SK-N-DZ (cell line): ENCODE measurements around the gene HAUS1. TPM values are rescaled to one million over a fixed set of nuclear protein-coding genes. Genes with fewer than 3 reads are reported as not detected.
A peak's percentile ranks its signal among the peaks of the same experiment; 100 is the strongest.

Experiments used
- DNase-seq: peaks from one replicate; pipeline ENCODE4 v3.0.0-alpha.2; 2015; ENCODE audit warnings: low spot score
- polyA plus RNA-seq, 2 experiments: library from polyadenylated mRNA; depleted of rRNA; stranded (reverse); fragments of >200 nt; gene quantifications; 2 replicates each; pipeline ENCODE4 v1.2.3, GENCODE V29; 2014

The HAUS1 gene, protein sequence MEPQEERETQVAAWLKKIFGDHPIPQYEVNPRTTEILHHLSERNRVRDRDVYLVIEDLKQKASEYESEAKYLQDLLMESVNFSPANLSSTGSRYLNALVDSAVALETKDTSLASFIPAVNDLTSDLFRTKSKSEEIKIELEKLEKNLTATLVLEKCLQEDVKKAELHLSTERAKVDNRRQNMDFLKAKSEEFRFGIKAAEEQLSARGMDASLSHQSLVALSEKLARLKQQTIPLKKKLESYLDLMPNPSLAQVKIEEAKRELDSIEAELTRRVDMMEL
- polyA plus RNA-seq (2014; cell fraction: cytosol; rRNA removed), result 100 and 105 TPM in 2 replicates
- 67.4 and 82.3 TPM in 2 replicates for polyA plus RNA-seq (2014; cell fraction: nucleus; rRNA removed)

DNA sequence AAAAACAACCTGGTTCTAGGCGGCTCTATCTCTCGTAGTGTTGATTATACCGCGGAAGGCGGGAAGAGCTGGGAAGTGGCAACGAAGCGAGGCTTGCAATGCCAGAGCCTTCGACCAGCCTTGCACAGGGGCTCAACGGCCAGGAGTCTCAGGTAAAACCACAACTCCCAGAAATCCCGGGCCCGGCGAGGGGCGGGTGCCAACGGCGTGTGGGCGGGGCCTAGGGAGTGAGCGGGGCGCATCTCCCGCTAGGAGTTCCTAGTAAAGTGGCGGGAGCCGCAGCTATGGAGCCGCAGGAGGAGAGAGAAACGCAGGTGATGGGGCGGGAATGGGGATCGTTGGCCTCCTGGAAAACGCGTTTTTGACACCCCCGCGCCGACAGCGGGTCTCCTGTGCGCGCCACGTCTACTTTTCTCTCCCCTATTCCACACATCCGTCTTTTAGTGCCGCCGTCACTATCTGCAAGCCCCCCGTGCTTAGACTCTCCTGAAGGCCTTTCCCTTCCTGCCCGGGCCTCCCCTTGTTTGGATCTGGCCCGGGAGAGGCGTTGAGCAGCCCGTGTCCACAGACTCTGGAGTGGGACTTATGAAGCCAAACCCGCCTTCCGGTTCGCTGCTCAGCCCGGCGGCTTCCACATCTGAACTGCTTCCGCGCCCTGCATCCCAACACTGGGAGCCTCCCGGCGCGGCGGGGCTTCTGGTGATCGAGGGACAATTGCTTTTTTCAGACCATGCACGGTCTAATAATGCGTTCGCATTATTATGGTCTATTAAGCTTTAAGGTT, at the start of gene HAUS1:
Gene HAUS1 (plus strand): TSS at position 258 of the 784 bp plus-strand sequence. CDS start 27 bp downstream, at position 285.
- DNase-seq, result peak; percentile 91

GRCh38 chr18:46054956-46055837, 49.0 kb upstream of the HAUS1 start:
- no peak for DNase-seq

DNA sequence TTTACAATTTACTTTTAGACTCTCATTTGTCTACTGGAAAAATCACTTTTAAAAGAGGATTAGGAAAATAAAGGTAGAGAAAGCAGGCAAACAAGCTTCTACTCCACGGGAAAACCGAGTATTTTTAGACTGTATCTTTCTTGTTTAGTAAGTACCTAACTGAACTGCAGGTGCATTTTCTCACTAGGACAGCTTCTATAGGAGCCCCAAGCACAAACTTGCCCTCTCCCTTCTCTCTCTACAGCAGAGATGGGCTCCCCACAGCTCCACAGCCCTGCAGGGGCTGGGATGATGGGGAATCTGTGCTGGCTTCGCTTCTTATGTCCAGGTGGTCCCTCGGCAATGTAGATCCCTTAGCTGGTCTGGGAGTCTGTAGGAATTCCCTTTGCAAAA, 48.4 kb upstream of the HAUS1 start:
- no peak for DNase-seq

- DNase-seq, result no peak
These were observed 43.8 kb upstream of the HAUS1 start for GRCh38 chr18:46060359-46060841.

DNA sequence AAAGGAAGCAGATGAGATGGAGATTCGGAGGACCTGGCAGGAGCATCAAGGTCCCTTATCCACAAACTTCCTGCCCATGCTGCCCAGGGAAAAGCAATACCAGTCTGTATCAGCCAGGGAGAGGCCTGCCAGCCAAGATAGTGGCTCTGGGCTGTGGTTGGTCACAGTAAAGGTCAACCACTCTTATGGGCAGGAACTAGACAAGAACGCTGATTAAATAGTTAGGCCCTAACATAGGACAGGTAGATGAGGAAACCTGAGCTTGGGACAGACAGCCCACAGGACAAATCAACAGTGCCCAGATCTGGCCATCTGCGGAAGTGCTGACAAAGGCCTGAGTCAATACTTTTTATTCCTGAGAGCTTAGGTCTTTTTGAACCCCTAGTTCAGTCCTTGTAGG, 42.8 kb upstream of the HAUS1 start:
- DNase-seq, result no peak

DNA sequence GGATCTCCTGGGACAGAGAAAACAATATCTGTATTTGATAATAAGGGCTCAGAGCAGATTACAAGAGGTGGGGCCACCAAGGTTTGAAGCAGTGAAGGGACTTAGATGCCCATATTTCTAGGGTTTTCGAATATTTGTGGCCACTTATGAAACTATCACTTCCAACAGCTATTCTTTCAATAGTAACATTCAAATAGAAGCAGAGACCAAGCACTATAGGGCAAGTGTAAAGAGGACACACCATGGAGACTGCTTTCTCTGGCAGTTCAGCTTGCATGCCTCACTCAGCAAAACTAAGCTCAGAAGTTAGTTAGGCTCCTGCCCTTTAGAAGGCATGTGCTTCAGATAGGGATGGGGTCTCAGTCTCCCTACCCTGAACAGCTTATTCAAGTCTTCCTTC, 42.4 kb upstream of the HAUS1 start:
- no peak for DNase-seq

DNA sequence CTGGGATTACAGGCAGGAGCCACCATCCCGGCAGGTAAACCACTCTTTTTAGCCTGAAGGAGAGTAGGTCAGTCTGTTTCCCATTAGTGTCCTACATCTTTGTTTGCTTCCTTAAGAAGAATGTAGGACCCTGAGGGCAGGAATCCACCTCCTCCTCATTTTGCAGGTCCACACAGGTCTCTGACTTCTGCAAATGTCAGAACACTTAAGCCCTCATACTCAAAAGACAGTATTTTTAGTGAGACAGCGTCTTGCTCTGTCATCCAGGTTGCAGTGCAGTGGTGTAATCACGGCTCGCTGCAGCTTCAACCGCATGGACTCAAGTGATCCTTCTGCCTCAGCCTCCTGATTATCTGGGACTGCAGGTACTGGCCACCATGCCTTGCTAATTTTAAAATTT, 41.4 kb upstream of the HAUS1 start:
- no peak for DNase-seq

- DNase-seq, result no peak
These were observed 36.7 kb upstream of the HAUS1 start for GRCh38 chr18:46067438-46068007.

GRCh38 chr18:46068763-46069162, 35.4 kb upstream of the HAUS1 start:
- DNase-seq, result no peak

GRCh38 chr18:46069524-46069923, 34.7 kb upstream of the HAUS1 start:
- DNase-seq, result no peak

GRCh38 chr18:46070232-46070631, 34.0 kb upstream of the HAUS1 start:
- no peak for DNase-seq

- DNase-seq, result no peak
These were observed 33.2 kb upstream of the HAUS1 start for GRCh38 chr18:46070815-46071652.

DNA sequence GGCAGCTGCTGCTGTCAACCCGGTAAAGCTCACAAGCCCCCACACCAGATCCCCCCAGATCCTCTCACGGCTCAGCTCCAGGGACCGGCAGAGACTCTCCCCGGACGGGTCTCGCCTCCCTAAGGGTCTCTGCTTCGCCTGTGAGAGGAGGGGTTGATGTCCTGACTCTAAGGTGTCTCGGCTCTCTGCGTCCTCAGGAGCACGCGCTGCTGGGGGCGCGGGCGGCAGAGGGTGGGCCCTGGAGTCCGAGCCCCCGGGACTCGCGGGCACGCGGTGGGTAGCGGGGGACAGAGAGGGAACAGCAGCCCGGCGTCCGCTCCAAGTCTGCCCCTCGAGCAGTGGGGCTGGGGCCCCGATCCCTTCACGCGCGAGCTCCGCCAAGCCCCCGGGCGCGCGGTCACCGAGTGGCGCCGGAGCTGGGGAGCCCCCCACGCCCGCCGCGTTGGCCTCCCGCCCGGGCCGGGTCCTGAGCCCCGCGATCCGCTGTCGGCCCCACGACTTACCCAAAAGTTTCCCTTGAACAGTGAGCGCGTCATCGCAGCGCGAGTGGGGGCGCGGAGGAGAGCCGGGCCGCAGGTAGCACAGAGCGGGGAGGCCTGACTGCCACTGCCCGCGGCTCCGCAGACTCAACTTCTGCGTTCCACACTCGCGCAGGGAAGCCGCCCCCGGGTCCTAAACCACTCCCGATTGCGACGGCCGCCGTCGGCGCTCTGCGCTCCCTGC, 32.4 kb upstream of the HAUS1 start, which contains the start of gene PSTPIP2:
Gene PSTPIP2 (minus strand): TSS at position 608 of the 723 bp plus-strand sequence. CDS start 72 bp downstream, at position 536.
- peak; percentile 45 for DNase-seq

DNA sequence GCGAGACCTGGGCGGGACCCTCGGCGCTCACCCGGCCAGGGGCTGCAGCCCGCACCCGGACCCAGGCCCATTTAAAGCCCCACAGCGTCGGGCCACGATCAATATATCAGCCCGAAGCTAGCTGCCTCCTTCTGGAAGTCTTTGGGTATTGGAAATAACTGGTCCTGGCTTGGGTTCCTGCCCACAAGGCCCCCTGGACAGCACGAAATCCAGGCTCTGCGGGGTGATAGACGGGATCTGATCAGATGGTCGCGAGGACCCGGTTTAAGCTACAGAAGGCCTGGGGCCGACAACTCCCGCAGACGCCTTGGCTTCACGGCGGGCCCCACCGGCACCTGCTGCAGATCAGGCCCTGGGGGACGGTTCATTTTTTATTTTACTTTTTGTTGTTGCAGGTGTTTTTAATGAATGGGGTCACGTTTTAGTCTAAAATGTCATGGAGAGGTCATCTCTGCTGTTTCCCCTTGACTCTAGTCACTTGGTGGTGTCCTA, 31.8 kb upstream of the HAUS1 start:
- DNase-seq, result no peak

GRCh38 chr18:46072959-46073358, 31.2 kb upstream of the HAUS1 start:
- DNase-seq, result no peak

DNA sequence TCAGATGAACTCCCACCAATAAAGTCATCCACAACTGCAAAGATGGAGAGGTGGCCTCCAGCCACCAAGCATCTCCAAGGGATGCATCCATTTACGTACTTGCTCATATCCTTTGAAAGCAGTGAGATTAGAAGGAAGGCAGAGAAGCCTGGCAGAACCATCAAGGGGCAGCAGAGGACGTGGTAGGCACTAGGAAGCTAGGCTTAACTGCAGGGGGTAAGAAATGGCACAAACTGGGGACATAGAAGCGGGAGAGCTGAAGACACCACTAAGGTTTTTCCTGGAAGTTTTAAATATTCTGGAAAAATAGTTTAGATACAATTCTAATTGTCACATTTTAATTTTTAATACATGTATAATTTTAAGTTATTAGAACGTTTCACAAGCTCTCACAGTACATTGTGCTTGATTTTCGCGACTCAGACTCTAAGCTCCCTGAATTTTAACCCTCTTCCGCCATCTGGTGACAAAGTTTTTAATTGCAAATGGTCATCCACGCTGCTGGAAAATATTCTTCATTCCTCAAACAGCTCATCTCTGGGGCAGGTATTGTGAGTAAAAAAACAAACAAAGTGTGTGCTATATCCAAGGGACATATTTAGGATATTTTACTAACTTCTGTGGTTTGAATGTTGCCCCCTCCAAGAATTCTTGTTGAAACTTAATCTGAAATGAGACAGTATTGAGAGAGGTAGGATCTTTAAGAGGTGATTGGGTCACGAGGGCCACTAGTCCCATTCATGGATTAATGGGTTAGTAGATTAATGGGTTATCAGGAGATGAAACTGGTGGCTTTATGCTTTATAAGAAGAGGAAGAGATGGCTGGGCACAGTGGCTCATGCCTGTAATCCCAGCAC, 30.5 kb upstream of the HAUS1 start:
- peak; percentile 52 for DNase-seq

DNA sequence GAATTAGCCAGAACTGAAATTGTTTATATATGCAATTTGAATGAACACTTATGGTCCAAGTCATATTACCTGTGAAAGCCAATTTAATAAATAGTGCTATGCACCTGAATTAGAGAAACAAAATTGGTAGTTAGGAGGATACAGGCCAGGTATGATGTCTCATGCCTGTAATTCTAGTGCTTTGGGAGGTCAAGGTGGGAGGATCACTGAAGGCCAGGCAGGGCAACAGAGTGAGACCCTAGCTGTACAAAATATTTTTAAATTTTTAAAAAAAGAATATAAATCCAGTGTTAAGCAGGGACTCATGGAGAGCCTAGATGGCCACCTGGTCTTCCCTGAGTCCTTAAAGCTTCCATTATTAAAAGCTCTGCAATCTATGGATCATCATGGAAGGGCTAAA, 24.8 kb upstream of the HAUS1 start:
- DNase-seq, result no peak

DNA sequence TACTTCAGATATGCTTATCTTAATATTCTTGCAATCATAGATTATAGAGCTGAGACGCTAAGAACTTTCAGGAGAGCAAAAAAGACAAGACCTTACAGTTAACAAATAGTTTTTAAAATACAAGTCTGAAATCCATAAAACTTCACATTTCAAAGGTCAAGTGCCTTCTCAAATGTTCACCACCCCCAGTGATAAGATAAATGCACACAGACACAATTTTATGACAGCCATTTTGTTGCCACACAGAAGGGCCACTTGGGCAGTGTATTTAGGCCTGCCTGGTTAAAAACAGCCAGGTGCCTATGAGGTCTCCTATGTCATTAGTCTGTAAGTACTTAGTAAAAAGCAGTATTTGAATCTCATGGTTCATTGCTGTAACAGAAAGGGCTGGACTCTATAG, 24.0 kb upstream of the HAUS1 start:
- DNase-seq, result no peak
